HEK293T (cell line): ENCODE measurements around the gene TJP1.
"Not testable (repeated sequence)": the region's sequence is repeated elsewhere in the genome, so short reads cannot be mapped to it uniquely, and the experiment has no call there.

ENCODE experiments used
- ARNT ChIP-seq: fragments of 450-650 bp; IDR thresholded peaks from 2 replicates; pipeline ENCODE4 v1.6.1; 2017; ENCODE audit warnings: mild to moderate bottlenecking
- LEF1 ChIP-seq: fragments of 450-650 bp; IDR thresholded peaks from 2 replicates; pipeline ENCODE4 v1.6.1; 2017; ENCODE audit warnings: mild to moderate bottlenecking, borderline replicate concordance
- TARDBP ChIP-seq: fragments of 450-650 bp; IDR thresholded peaks from 2 replicates; pipeline ENCODE4 v1.6.1; 2016
- ZNF384 ChIP-seq: fragments of 450-650 bp; IDR thresholded peaks from 2 replicates; pipeline ENCODE4 v1.6.1; 2016

- not testable (repeated sequence) for TF ChIP-seq ZNF384, ARNT, TARDBP, LEF1
These were observed 145.8 kb downstream of the TJP1 start for GRCh38 chr15:29676374-29676960.
